ENCODE data around the gene PEX14. TPM values are rescaled to one million over a fixed set of nuclear protein-coding genes. Genes with fewer than 3 reads are reported as not detected.

The PEX14 gene
- total RNA-seq, 1 experiment from 2014 or later, result 27.3 TPM

DNA sequence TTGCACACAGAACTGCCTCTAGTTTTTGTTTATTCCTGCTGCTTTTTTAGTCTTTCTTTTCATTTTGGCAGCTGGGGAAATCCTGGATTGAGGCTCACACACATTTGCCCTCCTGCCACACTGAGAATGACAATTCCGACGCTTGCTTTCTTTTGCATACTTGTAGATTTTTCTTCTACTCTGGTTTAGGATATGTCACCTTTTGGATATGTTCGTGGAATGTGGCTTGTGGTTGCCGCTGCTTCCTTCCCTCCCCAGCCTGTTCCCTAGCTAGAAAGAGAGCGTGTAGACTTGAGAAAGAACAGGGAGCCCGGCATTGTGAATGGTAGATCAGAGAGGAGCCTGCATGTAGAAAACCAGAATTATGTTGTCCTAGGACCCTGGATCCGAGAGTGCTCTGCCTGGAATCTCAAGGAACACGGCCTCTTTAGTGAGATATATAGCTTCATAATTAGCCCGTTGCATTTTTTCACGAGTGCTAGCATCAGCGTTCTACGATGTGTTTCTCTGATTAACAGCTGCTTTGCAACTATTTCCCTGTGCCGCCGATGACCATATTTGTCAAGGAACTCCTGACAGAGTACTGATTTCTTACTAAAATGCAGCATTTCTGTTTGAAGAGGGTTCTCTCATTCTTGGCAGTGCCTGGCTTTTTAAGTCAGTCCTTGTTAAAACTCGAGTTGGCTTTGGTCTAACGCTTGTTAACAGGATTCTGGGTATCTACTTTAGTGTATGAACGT lies 56.2 kb downstream of the PEX14 start:
- CTCF ChIA-PET, result interaction anchor here (0.6 to 3.8 kb wide), 18 partner anchors 8 to 379 kb away, joined by 3 to 33 read pairs (median 4); no protein-coding TSS in a partner anchor
- ATAC-seq, result peak; percentile 18
- H3K4me1 Mint-ChIP-seq, result peaks cover 63% of the 10 kb centered on the region
- no peaks in the 10 kb centered on the region for H3K27me3 Mint-ChIP-seq (ENCODE audit: low read depth)
- TF ChIP-seq, protein P1, sequence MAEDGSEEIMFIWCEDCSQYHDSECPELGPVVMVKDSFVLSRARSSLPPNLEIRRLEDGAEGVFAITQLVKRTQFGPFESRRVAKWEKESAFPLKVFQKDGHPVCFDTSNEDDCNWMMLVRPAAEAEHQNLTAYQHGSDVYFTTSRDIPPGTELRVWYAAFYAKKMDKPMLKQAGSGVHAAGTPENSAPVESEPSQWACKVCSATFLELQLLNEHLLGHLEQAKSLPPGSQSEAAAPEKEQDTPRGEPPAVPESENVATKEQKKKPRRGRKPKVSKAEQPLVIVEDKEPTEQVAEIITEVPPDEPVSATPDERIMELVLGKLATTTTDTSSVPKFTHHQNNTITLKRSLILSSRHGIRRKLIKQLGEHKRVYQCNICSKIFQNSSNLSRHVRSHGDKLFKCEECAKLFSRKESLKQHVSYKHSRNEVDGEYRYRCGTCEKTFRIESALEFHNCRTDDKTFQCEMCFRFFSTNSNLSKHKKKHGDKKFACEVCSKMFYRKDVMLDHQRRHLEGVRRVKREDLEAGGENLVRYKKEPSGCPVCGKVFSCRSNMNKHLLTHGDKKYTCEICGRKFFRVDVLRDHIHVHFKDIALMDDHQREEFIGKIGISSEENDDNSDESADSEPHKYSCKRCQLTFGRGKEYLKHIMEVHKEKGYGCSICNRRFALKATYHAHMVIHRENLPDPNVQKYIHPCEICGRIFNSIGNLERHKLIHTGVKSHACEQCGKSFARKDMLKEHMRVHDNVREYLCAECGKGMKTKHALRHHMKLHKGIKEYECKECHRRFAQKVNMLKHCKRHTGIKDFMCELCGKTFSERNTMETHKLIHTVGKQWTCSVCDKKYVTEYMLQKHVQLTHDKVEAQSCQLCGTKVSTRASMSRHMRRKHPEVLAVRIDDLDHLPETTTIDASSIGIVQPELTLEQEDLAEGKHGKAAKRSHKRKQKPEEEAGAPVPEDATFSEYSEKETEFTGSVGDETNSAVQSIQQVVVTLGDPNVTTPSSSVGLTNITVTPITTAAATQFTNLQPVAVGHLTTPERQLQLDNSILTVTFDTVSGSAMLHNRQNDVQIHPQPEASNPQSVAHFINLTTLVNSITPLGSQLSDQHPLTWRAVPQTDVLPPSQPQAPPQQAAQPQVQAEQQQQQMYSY (CRISPR knock-in tag; IDR thresholded peaks at IDR 0.05), result no peak
- no peak for TF ChIP-seq FOXJ3 (CRISPR knock-in tag; IDR thresholded peaks at IDR 0.05; ENCODE audit: borderline replicate concordance)
- no peak for TF ChIP-seq GRHL2 (CRISPR knock-in tag; IDR thresholded peaks at IDR 0.05; ENCODE audit: insufficient replicate concordance, severe bottlenecking)
- peak overlapping the region; percentile 53 for H3K4me3 Mint-ChIP-seq
- DNase-seq (ENCODE audit: low spot score), result no peak
- no peaks in the 10 kb centered on the region for H3K36me3 Mint-ChIP-seq
- no peaks in the 10 kb centered on the region for H3K9me3 Mint-ChIP-seq
- H3K27ac Mint-ChIP-seq, result peak overlapping the region; percentile 96
- POLR2A ChIA-PET, result interaction anchor here (0.6 kb wide), 1 partner anchor 93 kb away, joined by 8 read pairs; no protein-coding TSS in a partner anchor

DNA sequence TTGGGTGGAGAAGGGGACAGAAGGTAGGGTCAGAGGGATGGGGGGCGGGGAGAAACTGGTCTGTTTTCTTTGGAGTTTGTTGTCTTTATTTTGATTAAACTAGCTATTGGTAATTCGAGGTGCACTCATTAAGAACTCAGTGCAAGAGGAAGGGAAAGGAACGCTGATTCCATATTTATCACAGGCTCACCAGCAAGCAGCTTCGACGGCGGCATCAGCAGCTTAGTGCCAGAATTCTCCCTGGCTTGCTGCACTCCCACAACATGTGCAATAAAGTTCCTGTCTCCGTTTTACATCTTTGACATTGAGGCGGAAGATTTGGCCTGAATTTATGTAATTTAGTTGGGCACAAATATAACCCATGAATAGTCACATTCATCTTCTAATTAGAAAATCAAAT lies 57.6 kb downstream of the PEX14 start:
- CTCF ChIA-PET, result no interaction called here
- DNase-seq (ENCODE audit: low spot score) (no peak), ATAC-seq (no peak)
- POLR2A ChIA-PET, result no interaction called here
- Mint-ChIP-seq H3K4me3 (no peak overlapping the region), H3K36me3 (no peaks in the 10 kb centered on the region), H3K27me3 (ENCODE audit: low read depth) (no peaks in the 10 kb centered on the region), H3K4me1 (peaks cover 63% of the 10 kb centered on the region), H3K27ac (no peak overlapping the region), H3K9me3 (no peaks in the 10 kb centered on the region)
- TF ChIP-seq SMAD4 (CRISPR knock-in tag; IDR thresholded peaks at IDR 0.05) (no peak), NFE2L1 (CRISPR knock-in tag; IDR thresholded peaks at IDR 0.05) (no peak), SOX15 (CRISPR knock-in tag; IDR thresholded peaks at IDR 0.05) (no peak), GABPB1 (CRISPR knock-in tag; IDR thresholded peaks at IDR 0.05) (no peak)
- TF ChIP-seq, protein P2, sequence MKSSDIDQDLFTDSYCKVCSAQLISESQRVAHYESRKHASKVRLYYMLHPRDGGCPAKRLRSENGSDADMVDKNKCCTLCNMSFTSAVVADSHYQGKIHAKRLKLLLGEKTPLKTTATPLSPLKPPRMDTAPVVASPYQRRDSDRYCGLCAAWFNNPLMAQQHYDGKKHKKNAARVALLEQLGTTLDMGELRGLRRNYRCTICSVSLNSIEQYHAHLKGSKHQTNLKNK (CRISPR knock-in tag; IDR thresholded peaks at IDR 0.05), result no peak
- TF ChIP-seq, protein P3, sequence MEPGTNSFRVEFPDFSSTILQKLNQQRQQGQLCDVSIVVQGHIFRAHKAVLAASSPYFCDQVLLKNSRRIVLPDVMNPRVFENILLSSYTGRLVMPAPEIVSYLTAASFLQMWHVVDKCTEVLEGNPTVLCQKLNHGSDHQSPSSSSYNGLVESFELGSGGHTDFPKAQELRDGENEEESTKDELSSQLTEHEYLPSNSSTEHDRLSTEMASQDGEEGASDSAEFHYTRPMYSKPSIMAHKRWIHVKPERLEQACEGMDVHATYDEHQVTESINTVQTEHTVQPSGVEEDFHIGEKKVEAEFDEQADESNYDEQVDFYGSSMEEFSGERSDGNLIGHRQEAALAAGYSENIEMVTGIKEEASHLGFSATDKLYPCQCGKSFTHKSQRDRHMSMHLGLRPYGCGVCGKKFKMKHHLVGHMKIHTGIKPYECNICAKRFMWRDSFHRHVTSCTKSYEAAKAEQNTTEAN (CRISPR knock-in tag; IDR thresholded peaks at IDR 0.05), result no peak
- TF ChIP-seq, protein P4, sequence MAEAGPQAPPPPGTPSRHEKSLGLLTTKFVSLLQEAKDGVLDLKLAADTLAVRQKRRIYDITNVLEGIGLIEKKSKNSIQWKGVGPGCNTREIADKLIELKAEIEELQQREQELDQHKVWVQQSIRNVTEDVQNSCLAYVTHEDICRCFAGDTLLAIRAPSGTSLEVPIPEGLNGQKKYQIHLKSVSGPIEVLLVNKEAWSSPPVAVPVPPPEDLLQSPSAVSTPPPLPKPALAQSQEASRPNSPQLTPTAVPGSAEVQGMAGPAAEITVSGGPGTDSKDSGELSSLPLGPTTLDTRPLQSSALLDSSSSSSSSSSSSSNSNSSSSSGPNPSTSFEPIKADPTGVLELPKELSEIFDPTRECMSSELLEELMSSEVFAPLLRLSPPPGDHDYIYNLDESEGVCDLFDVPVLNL (CRISPR knock-in tag; IDR thresholded peaks at IDR 0.05; ENCODE audit: borderline replicate concordance, low read depth), result no peak
- TF ChIP-seq, protein P5, sequence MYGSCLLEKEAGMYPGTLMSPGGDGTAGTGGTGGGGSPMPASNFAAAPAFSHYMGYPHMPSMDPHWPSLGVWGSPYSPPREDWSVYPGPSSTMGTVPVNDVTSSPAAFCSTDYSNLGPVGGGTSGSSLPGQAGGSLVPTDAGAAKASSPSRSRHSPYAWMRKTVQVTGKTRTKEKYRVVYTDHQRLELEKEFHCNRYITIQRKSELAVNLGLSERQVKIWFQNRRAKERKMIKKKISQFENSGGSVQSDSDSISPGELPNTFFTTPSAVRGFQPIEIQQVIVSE (CRISPR knock-in tag; IDR thresholded peaks at IDR 0.05; ENCODE audit: borderline replicate concordance), result no peak
- TF ChIP-seq, protein P6, sequence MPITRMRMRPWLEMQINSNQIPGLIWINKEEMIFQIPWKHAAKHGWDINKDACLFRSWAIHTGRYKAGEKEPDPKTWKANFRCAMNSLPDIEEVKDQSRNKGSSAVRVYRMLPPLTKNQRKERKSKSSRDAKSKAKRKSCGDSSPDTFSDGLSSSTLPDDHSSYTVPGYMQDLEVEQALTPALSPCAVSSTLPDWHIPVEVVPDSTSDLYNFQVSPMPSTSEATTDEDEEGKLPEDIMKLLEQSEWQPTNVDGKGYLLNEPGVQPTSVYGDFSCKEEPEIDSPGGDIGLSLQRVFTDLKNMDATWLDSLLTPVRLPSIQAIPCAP (CRISPR knock-in tag; IDR thresholded peaks at IDR 0.05), result no peak
- TF ChIP-seq, protein P7, sequence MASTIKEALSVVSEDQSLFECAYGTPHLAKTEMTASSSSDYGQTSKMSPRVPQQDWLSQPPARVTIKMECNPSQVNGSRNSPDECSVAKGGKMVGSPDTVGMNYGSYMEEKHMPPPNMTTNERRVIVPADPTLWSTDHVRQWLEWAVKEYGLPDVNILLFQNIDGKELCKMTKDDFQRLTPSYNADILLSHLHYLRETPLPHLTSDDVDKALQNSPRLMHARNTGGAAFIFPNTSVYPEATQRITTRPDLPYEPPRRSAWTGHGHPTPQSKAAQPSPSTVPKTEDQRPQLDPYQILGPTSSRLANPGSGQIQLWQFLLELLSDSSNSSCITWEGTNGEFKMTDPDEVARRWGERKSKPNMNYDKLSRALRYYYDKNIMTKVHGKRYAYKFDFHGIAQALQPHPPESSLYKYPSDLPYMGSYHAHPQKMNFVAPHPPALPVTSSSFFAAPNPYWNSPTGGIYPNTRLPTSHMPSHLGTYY (CRISPR knock-in tag; IDR thresholded peaks at IDR 0.05), result no peak
- TF ChIP-seq, protein P8, sequence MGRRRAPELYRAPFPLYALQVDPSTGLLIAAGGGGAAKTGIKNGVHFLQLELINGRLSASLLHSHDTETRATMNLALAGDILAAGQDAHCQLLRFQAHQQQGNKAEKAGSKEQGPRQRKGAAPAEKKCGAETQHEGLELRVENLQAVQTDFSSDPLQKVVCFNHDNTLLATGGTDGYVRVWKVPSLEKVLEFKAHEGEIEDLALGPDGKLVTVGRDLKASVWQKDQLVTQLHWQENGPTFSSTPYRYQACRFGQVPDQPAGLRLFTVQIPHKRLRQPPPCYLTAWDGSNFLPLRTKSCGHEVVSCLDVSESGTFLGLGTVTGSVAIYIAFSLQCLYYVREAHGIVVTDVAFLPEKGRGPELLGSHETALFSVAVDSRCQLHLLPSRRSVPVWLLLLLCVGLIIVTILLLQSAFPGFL (CRISPR knock-in tag; IDR thresholded peaks at IDR 0.05; ENCODE audit: borderline replicate concordance), result no peak

All from WTC11 (cell line).